Measurements from ENCODE around the gene BGLAP. TPM values are rescaled to one million over a fixed set of nuclear protein-coding genes. Genes with fewer than 3 reads are reported as not detected.

The BGLAP gene
- total and polyA plus RNA-seq, 2 of the 13 experiments (the other 11 are each of a cell fraction or from before 2014, with no cell fraction given) = 0.62 to 1.6 TPM

- TF ChIP-seq ATF3 (CRISPR knock-in tag; IDR thresholded peaks at IDR 0.05) = peak; percentile 30; the same call in 1 of the 2 replicates
- peak; percentile 66; the same call in 1 of the 2 replicates for TF ChIP-seq NFAT5 (CRISPR knock-in tag; IDR thresholded peaks at IDR 0.05)
- peak; percentile 83 for TF ChIP-seq YEATS4 (CRISPR knock-in tag; IDR thresholded peaks at IDR 0.05; ENCODE audit: borderline replicate concordance)
- TF ChIP-seq HNF1B (CRISPR knock-in tag; IDR thresholded peaks at IDR 0.05) = peak; percentile 94
- TF ChIP-seq ZBTB14 (CRISPR knock-in tag; IDR thresholded peaks at IDR 0.05) = no peak; the same call in 1 of the 2 replicates
- peak; percentile 95 for TF ChIP-seq GMEB1 (CRISPR knock-in tag; IDR thresholded peaks at IDR 0.05; ENCODE audit: borderline replicate concordance)
- no peak for TF ChIP-seq PHF5A (CRISPR knock-in tag; IDR thresholded peaks at IDR 0.05; ENCODE audit: low read depth, unreplicated experiment)
- TF ChIP-seq THAP11 (CRISPR knock-in tag; IDR thresholded peaks at IDR 0.05) = peak; percentile 85
- no peak for TF ChIP-seq BCLAF1 (IDR thresholded peaks at IDR 0.05)
- 0 out of 2 replicates have a peak, but pooled peaks have one; percentile 32 for TF ChIP-seq REL (CRISPR knock-in tag; conservative IDR thresholded peaks at IDR 0.05)
- TF ChIP-seq ZNF691 (CRISPR knock-in tag; IDR thresholded peaks at IDR 0.05; ENCODE audit: borderline replicate concordance, low read depth) = peak; percentile 85; the same call in 1 of the 2 replicates
- TF ChIP-seq ARNTL (CRISPR knock-in tag; IDR thresholded peaks at IDR 0.05) = peak; percentile 21; the same call in 1 of the 2 replicates
- TF ChIP-seq MYC (CRISPR knock-in tag; IDR thresholded peaks at IDR 0.05; ENCODE audit: borderline replicate concordance) = peak; percentile 87
Observed at GRCh38 chr1:156212833-156213643, 28.9 kb upstream of the BGLAP start, which contains the start of gene PMF1 (continued).

Data from HepG2 (cell line).